ENCODE results near the gene SKI. TPM values are rescaled to one million over a fixed set of nuclear protein-coding genes. Genes with fewer than 3 reads are reported as not detected.

SKI gene
- total RNA-seq (2021; fragmentation: NEBNext Ultra II Directional; extraction: Animal tissue kit (Norgen Biotek cat#: 25700)) (80.2 and 87.6 TPM in 2 replicates), polyA plus RNA-seq (2011; rRNA removed) (8.3 and 14.5 TPM in 2 replicates), polyA minus RNA-seq (2011; rRNA and poly(A)+ RNA removed) (6.3 and 7.3 TPM in 2 replicates)
- 8.6 TPM for polyA plus RNA-seq (2011; cell fraction: cytosol; rRNA removed)
- 19.2 TPM for polyA plus RNA-seq (2011; cell fraction: nucleus; rRNA removed)
- polyA plus RNA-seq (2012, experiment 1 of 2): 24.8 to 35.9 TPM (median 32.3 TPM) in 4 replicates
- polyA plus RNA-seq (2012, experiment 2 of 2): 36.5 TPM
- 40.2 TPM for polyA plus RNA-seq (2013, experiment 1 of 2)
- polyA plus RNA-seq (2013, experiment 2 of 2): 39.7 TPM
- polyA minus RNA-seq (2011; cell fraction: cytosol; rRNA and poly(A)+ RNA removed): 30.0 TPM
- polyA minus RNA-seq (2011; cell fraction: nucleus; rRNA and poly(A)+ RNA removed): 27.1 TPM
- long read RNA-seq, experiment 1, partial matches to known transcripts: 48 of 50 reads
- long read RNA-seq, experiment 1, other reads (novel, unspliced or antisense): 2 of 50 reads
- long read RNA-seq, experiment 2, partial matches to known transcripts: 0 of 1 reads
- long read RNA-seq, experiment 2, other reads (novel, unspliced or antisense): 1 of 1 reads

DNA sequence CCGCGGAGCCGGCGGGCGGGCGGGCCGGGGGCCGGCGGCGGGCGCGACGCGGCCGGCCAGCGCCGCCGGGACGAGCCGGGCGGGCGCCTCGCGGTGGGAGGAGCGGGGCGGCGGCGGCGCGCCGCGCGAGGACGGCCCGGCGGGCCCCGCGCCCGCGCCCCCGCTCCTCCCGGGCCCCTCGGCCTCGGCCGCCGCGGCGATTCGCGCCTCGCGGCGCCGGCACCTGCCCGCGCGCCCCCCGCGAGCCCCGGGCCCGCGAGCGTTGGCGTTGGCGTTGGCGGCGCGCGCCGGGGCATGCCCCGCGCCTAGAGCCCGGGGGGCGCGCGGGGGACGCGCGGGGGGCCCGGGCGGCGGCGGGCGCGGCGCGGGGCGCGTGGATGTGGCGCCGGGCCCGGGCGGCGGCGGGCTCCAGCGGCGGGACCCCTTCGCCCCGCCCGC lies at the start of gene SKI:
Gene SKI (plus strand): TSS at position 163 of the 438 bp plus-strand sequence. CDS start 448 bp downstream, outside the sequence.
- POLR2A ChIA-PET (ENCODE audit: partially characterized antibody): interaction anchor here (1.1 to 2.8 kb wide), 8 partner anchors 14 to 85 kb away, joined by 3 to 21 read pairs (median 6); no protein-coding TSS in a partner anchor
- no peaks in the 10 kb centered on the region for H3K36me3 ChIP-seq (ENCODE audit: control insufficient read depth in 2 of 4, insufficient read depth in 4 of 4, low read length in 3 of 4)
- H3K9me3 ChIP-seq (ENCODE audit: insufficient read depth in 2 of 2, low read depth in 1 of 2, low read length in 1 of 2): no peaks in the 10 kb centered on the region
- no peak within 1 kb of the TSS for H2AFZ ChIP-seq (ENCODE audit: low read length)
- H3K79me1 ChIP-seq (ENCODE audit: low read depth, low read length): peaks cover 15% of the 10 kb centered on the region
- H2BK12ac ChIP-seq (ENCODE audit: low read depth, low read length): peak within 1 kb of the TSS; percentile 50; the same call in 1 of the 2 replicates
- no peak within 1 kb of the TSS for H3K23ac ChIP-seq (ENCODE audit: insufficient read length)
- no peak within 1 kb of the TSS for H2BK20ac ChIP-seq (ENCODE audit: low read length)
- H3K4ac ChIP-seq (replicated peaks; ENCODE audit: insufficient read length, low read depth, low read length): peak within 1 kb of the TSS; percentile 69
- H2BK15ac ChIP-seq (ENCODE audit: low read length): no peak within 1 kb of the TSS
- H3K27me3 ChIP-seq (replicated peaks in 1 of 4; ENCODE audit: control insufficient read depth in 3 of 4, extremely low read depth in 1 of 4, insufficient read depth in 3 of 4, low read length in 3 of 4): no peaks in the 10 kb centered on the region
- H4K20me1 ChIP-seq (replicated peaks in 1 of 2; ENCODE audit: control insufficient read depth in 1 of 2, insufficient read depth in 2 of 2, low read length in 2 of 2): peaks cover 36 to 43% of the 10 kb centered on the region in 2 experiments
- peak within 1 kb of the TSS; percentile 93 for H3K18ac ChIP-seq (ENCODE audit: extremely low read depth, low read length)
- H4K5ac ChIP-seq (ENCODE audit: insufficient read length, low read depth, low read length): peak within 1 kb of the TSS; percentile 41
- H3K14ac ChIP-seq (ENCODE audit: insufficient read length): no peak within 1 kb of the TSS
- H3K56ac ChIP-seq (replicated peaks; ENCODE audit: insufficient read length, low read depth, low read length): peak within 1 kb of the TSS; percentile 86
- DNase-seq (ENCODE audit: low read depth in 1 of 2, low spot score in 2 of 2) (no peak), FAIRE-seq (no peak)
- peak within 1 kb of the TSS; percentile 95 for H4K8ac ChIP-seq (ENCODE audit: extremely low read depth, insufficient read depth, low read length)
- H3K4me1 ChIP-seq (replicated peaks in 1 of 4; ENCODE audit: control insufficient read depth in 3 of 4, insufficient read depth in 4 of 4, low read length in 3 of 4): peaks cover 0 to 38% (median 23%) of the 10 kb centered on the region in 4 experiments; a peak in 6 of 7 replicates
- H2BK120ac ChIP-seq (replicated peaks; ENCODE audit: low read depth, low read length): no peak within 1 kb of the TSS
- no CpG with 5 or more reads among the region's 100 CpGs for WGBS, 2 experiments (ENCODE audit: extremely low coverage in 1 of 2, insufficient coverage in 1 of 2, insufficient read length in 1 of 2, insufficient replicate concordance in 2 of 2, low coverage in 1 of 2, low lambda C conversion rate in 2 of 2, missing lambda C conversion rate in 1 of 2)
- H3K4me3 ChIP-seq (ENCODE audit: extremely low read depth in 1 of 4, insufficient read depth in 2 of 4, low read depth in 3 of 4, low read length in 4 of 4): peak within 1 kb of the TSS; percentile 78 to 83 (median 80)
- H3K23me2 ChIP-seq (ENCODE audit: low read depth, low read length): peaks cover 29% of the 10 kb centered on the region
- H3K27ac ChIP-seq (ENCODE audit: low read depth, low read length): peak within 1 kb of the TSS; percentile 81; the same call in 1 of the 2 replicates
- H2BK5ac ChIP-seq (ENCODE audit: low read depth, low read length): peak within 1 kb of the TSS; percentile 94; the same call in 1 of the 2 replicates
- H3K79me2 ChIP-seq (ENCODE audit: control insufficient read depth in 1 of 2, insufficient read depth in 2 of 2, low read length in 2 of 2): peaks cover 37 to 46% of the 10 kb centered on the region in 2 experiments
- H3K4me2 ChIP-seq (ENCODE audit: insufficient read depth in 1 of 2, low read depth in 2 of 2, low read length in 2 of 2): peak within 1 kb of the TSS; percentile 84 to 96
- H3K9ac ChIP-seq (replicated peaks in 1 of 4; ENCODE audit: extremely low read depth in 1 of 4, low read depth in 3 of 4, low read length in 3 of 4): peak within 1 kb of the TSS; percentile 71 to 79 (median 78)
- H2AK5ac ChIP-seq (ENCODE audit: low read depth, low read length): peak within 1 kb of the TSS; percentile 97; the same call in 1 of the 2 replicates
- H4K91ac ChIP-seq (replicated peaks; ENCODE audit: insufficient read length, low read length): peak within 1 kb of the TSS; percentile 93
- CTCF ChIA-PET (ENCODE audit: partially characterized antibody): interaction anchor here (1.5 to 1.6 kb wide), 4 partner anchors 16 to 49 kb away, joined by 3 to 5 read pairs (median 4); no protein-coding TSS in a partner anchor
- no peak for TF ChIP-seq SAP30 (IDR thresholded peaks at IDR 0.05; ENCODE audit: insufficient read depth, insufficient replicate concordance, low read length)
- no peak for TF ChIP-seq SIRT6 (IDR thresholded peaks at IDR 0.05; ENCODE audit: low read length)
- no peak for TF ChIP-seq EGR1 (IDR thresholded peaks at IDR 0.05; ENCODE audit: borderline replicate concordance, low read depth, low read length)
- no peak for TF ChIP-seq SP2 (IDR thresholded peaks at IDR 0.05; ENCODE audit: low read length)
- no peak for TF ChIP-seq HDAC2 (IDR thresholded peaks at IDR 0.05; ENCODE audit: borderline replicate concordance in 1 of 2, low read depth in 2 of 2, low read length in 2 of 2)
- TF ChIP-seq MAX (IDR thresholded peaks at IDR 0.05): no peak
- no peak for TF ChIP-seq CEBPB (IDR thresholded peaks at IDR 0.05; ENCODE audit: low read depth, low read length)
- TF ChIP-seq ASH2L (IDR thresholded peaks at IDR 0.05; ENCODE audit: low read length): no peak
- no peak for TF ChIP-seq SP4 (IDR thresholded peaks at IDR 0.05; ENCODE audit: low read length)
- TF ChIP-seq CHD2 (IDR thresholded peaks at IDR 0.05; ENCODE audit: low read length): no peak
- no peak for TF ChIP-seq RBBP5 (IDR thresholded peaks at IDR 0.05; ENCODE audit: borderline replicate concordance, low read depth, low read length)

All from H1 (cell line).